Calu3 (cell line): ENCODE data around the gene NLGN1. TPM values are rescaled to one million over a fixed set of nuclear protein-coding genes. Genes with fewer than 3 reads are reported as not detected.

Experiments used
- BruUV-seq: library from RNA; stranded (reverse); fragments of 400-500 nt; replicated peaks from 2 replicates; lab custom pipeline; 2021; lab: Mats Ljungman, UMichigan
- CTCF ChIA-PET: fragments of 300-600 bp; sonication (Branson Sonifier 250); formaldehyde crosslinking; loops from one replicate; lab custom pipeline; 2022; ENCODE audit warnings: antibody characterized with exemption; lab: Charles Lee
- DNase-seq: peaks from one replicate; pipeline ENCODE4 v3.0.0; 2022
- H3K27ac Mint-ChIP-seq: one replicate; pipeline ENCODE4 v1.8.0; 2022; ENCODE audit warnings: mixed read lengths; ENCODE audit not compliant: unreplicated experiment
- H3K27me3 Mint-ChIP-seq: one replicate; pipeline ENCODE4 v1.8.0; 2022; ENCODE audit warnings: mixed read lengths; ENCODE audit not compliant: unreplicated experiment
- H3K36me3 Mint-ChIP-seq: one replicate; pipeline ENCODE4 v1.8.0; 2022; ENCODE audit warnings: mild to moderate bottlenecking, moderate library complexity, mixed read lengths; ENCODE audit not compliant: insufficient read depth, unreplicated experiment
- H3K4me1 Mint-ChIP-seq: one replicate; pipeline ENCODE4 v1.8.0; 2022; ENCODE audit warnings: mild to moderate bottlenecking, low read depth, mixed read lengths; ENCODE audit not compliant: unreplicated experiment
- H3K4me3 Mint-ChIP-seq: one replicate; pipeline ENCODE4 v1.8.0; 2022; ENCODE audit warnings: mild to moderate bottlenecking, low read depth, moderate library complexity, mixed read lengths; ENCODE audit not compliant: unreplicated experiment
- H3K9me3 Mint-ChIP-seq: one replicate; pipeline ENCODE4 v1.8.0; 2022; ENCODE audit warnings: low read depth, mixed read lengths; ENCODE audit not compliant: unreplicated experiment
- intact Hi-C: fragments of 100-400 bp; cut with micrococcal nuclease; formaldehyde crosslinking; loops from one replicate; pipeline ENCODE4 v1.10.0; 2022; ENCODE audit not compliant: unreplicated experiment
- total RNA-seq: library from RNA; stranded (reverse); gene quantifications from 2 replicates; pipeline ENCODE4 v1.2.3, GENCODE V29; 2022
- TF ChIP-seq, protein P1 (sequence below): fragments of 200-600 bp; IDR thresholded peaks from one replicate; pipeline ENCODE4 v1.8.0; 2022; ENCODE audit warnings: antibody characterized with exemption; ENCODE audit not compliant: unreplicated experiment

NLGN1 gene
- total RNA-seq, 1 experiment from 2014 or later: 2.6 TPM

DNA sequence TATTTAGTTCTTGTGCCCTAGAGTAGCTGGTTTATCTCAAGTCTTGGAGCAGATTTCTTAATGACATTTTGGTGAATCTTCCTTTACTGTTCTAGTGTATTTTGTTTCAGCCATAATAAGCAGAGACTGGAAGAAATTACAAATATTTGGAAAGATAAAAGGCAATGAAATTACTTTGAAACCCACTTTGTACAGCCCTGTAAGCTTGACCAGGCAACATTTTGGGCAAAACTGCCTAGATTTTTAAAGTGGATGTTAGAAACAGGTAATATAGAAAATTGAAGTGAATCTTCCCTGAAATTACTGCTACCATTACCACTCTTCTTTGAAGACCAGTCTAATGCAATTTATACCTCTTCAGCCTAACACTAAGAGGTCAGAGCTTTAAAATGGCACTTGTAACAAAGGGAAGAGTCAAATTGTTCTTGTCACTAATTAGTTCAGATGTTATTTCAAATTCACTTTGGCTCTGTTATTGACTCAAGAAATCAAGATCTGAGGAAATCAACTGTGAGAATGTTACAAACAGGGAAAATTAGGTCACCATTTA is 589.4 kb downstream of the NLGN1 start:
- TF ChIP-seq, protein P1, sequence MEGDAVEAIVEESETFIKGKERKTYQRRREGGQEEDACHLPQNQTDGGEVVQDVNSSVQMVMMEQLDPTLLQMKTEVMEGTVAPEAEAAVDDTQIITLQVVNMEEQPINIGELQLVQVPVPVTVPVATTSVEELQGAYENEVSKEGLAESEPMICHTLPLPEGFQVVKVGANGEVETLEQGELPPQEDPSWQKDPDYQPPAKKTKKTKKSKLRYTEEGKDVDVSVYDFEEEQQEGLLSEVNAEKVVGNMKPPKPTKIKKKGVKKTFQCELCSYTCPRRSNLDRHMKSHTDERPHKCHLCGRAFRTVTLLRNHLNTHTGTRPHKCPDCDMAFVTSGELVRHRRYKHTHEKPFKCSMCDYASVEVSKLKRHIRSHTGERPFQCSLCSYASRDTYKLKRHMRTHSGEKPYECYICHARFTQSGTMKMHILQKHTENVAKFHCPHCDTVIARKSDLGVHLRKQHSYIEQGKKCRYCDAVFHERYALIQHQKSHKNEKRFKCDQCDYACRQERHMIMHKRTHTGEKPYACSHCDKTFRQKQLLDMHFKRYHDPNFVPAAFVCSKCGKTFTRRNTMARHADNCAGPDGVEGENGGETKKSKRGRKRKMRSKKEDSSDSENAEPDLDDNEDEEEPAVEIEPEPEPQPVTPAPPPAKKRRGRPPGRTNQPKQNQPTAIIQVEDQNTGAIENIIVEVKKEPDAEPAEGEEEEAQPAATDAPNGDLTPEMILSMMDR: no peak
- BruUV-seq: no TSS peak
- intact Hi-C loops: no loop called here
- no peaks in the 10 kb centered on the region for H3K4me1 Mint-ChIP-seq
- no peak for DNase-seq
- no peak overlapping the region for H3K27ac Mint-ChIP-seq
- no peaks in the 10 kb centered on the region for H3K9me3 Mint-ChIP-seq
- CTCF ChIA-PET: interaction anchor here (1.7 kb wide), 1 partner anchor 9 kb away, joined by 3 read pairs; no protein-coding TSS in a partner anchor
- no peaks in the 10 kb centered on the region for H3K36me3 Mint-ChIP-seq
- no peak overlapping the region for H3K4me3 Mint-ChIP-seq
- no peaks in the 10 kb centered on the region for H3K27me3 Mint-ChIP-seq

DNA sequence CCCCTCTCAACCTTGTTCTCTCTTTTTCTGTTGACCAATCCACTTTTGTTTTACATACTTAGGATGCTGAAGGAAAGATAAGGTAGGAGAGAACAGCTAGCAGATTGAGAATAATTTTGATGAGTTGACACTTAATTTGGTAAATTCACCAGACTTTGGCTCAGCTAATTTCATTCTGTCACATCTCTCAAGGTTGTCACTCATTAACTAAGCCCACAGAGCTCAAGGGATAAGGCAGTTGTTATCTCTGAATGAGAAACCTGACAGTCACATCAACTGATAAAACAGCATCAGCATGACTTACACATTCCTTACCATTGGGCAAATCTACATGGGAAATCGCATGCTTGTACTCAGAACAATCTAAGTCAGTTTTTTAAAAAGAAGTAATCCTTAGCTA is 591.4 kb downstream of the NLGN1 start:
- intact Hi-C loops: no loop called here
- no peak overlapping the region for H3K4me3 Mint-ChIP-seq
- CTCF ChIA-PET: interaction anchor here (0.7 kb wide), 1 partner anchor 37 kb away, joined by 4 read pairs; no protein-coding TSS in a partner anchor
- no peak for DNase-seq
- H3K36me3 Mint-ChIP-seq: no peaks in the 10 kb centered on the region
- H3K9me3 Mint-ChIP-seq: no peaks in the 10 kb centered on the region
- BruUV-seq: no TSS peak
- no peaks in the 10 kb centered on the region for H3K27me3 Mint-ChIP-seq
- TF ChIP-seq, protein P1: no peak
- no peak overlapping the region for H3K27ac Mint-ChIP-seq
- H3K4me1 Mint-ChIP-seq: no peaks in the 10 kb centered on the region

GRCh38 chr3:173992416-173992815 is 594.9 kb downstream of the NLGN1 start:
- TF ChIP-seq, protein P1: no peak
- DNase-seq: no peak
- H3K27ac Mint-ChIP-seq: no peak overlapping the region
- no TSS peak for BruUV-seq
- H3K27me3 Mint-ChIP-seq: no peaks in the 10 kb centered on the region
- CTCF ChIA-PET: no interaction called here
- H3K9me3 Mint-ChIP-seq: no peaks in the 10 kb centered on the region
- no peaks in the 10 kb centered on the region for H3K4me1 Mint-ChIP-seq
- intact Hi-C loops: loop anchor here (10.0 kb wide), 1 partner anchor 578 kb away; no protein-coding TSS in a partner anchor
- no peak overlapping the region for H3K4me3 Mint-ChIP-seq
- H3K36me3 Mint-ChIP-seq: no peaks in the 10 kb centered on the region

- intact Hi-C loops: loop anchor here (1.0 to 10.0 kb wide), 2 partner anchors 132 to 578 kb away; no protein-coding TSS in a partner anchor
- Mint-ChIP-seq H3K9me3 (no peaks in the 10 kb centered on the region), H3K36me3 (no peaks in the 10 kb centered on the region), H3K27ac (no peak overlapping the region), H3K4me3 (no peak overlapping the region), H3K4me1 (no peaks in the 10 kb centered on the region), H3K27me3 (no peaks in the 10 kb centered on the region)
- BruUV-seq: no TSS peak
- DNase-seq: no peak
- TF ChIP-seq, protein P1: peak; percentile 61
- CTCF ChIA-PET: no interaction called here
Measured at GRCh38 chr3:173993299-173993698, 595.8 kb downstream of the NLGN1 start.
